Measurements from ENCODE around the gene NCKAP5. TPM values are rescaled to one million over a fixed set of nuclear protein-coding genes. Genes with fewer than 3 reads are reported as not detected.

Gene NCKAP5
- total and polyA plus RNA-seq, 4 donors = 0.57 to 2.8 (median 2.4) TPM

DNA sequence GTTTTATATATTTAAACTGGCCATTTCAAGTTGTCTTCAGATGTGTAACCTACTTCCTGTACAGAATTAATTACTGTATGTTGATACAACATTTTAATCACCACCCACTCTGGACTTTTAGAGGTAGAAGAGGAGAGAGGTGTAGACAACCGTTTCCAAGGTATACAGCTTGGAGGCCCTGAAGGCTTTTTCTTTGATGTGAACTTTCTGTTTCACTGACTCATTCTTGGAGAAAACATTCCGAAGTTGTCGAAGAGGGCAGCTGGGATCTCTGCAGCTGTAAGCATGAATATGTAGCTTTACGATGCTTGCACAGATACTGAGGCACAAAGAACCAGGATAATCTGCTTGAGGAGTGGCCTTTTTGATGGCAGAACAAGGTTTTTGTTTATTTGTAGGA is 137.0 kb downstream of the NCKAP5 start (continued):
- TF ChIP-seq SP1 (IDR thresholded peaks at IDR 0.05) = no peak

DNA sequence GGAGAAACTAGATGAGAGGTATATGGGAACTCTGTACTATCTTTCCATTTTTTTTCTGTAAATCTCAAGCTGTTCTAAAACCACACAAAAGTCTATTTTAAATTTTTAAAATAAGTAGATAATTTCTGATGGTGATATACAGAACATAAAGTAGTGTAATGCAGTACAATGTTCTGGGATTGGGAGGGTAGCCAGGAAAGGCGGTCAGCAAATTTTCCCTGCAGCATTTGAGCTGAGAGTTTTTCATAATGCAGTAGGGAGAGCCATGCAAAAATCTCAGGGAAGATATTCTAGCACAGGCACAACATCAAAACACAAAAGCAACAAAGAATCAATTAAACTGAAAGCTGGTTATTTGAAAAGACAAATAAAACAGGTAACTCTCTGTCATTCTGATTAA is 141.5 kb downstream of the NCKAP5 start:
- no peak for DNase-seq (ENCODE audit: low spot score)
- H3K4me3 ChIP-seq (ENCODE audit: low read depth in 1 of 3, low read length in 3 of 3) = no peak overlapping the region
- H3K36me3 ChIP-seq (ENCODE audit: control insufficient read depth in 4 of 4, insufficient read depth in 3 of 4, low read depth in 1 of 4, low read length in 3 of 4) = no peaks in the 10 kb centered on the region
- H3K27ac ChIP-seq (ENCODE audit: low read depth in 1 of 2, low read length in 2 of 2) = no peak overlapping the region
- H3K9me3 ChIP-seq (ENCODE audit: control insufficient read depth in 4 of 4, low read length in 3 of 4) = no peaks in the 10 kb centered on the region
- H3K4me1 ChIP-seq (ENCODE audit: control insufficient read depth in 4 of 4, insufficient read depth in 4 of 4, low read length in 3 of 4) = peaks cover 2 to 4% (median 3%) of the 10 kb centered on the region in 4 donors
- WGBS = 87% methylated on average over 1 of the region's 1 CpG
- H3K9ac ChIP-seq (ENCODE audit: low read depth in 1 of 2, low read length in 2 of 2) = no peak overlapping the region
- no peaks in the 10 kb centered on the region for H3K27me3 ChIP-seq (ENCODE audit: control insufficient read depth in 4 of 4, insufficient read depth in 4 of 4, low read length in 3 of 4)
- TF ChIP-seq RAD21 (IDR thresholded peaks at IDR 0.05) = no peak
- no peak for TF ChIP-seq HNF4G (IDR thresholded peaks at IDR 0.05)
- no peak for TF ChIP-seq TAF1 (conservative IDR thresholded peaks at IDR 0.05)
- TF ChIP-seq GABPA (IDR thresholded peaks at IDR 0.05 in 1 of 2, conservative IDR thresholded peaks at IDR 0.05 in 1 of 2) = no peak
- TF ChIP-seq HNF4A (conservative IDR thresholded peaks at IDR 0.05) = no peak
- TF ChIP-seq, protein P1, sequence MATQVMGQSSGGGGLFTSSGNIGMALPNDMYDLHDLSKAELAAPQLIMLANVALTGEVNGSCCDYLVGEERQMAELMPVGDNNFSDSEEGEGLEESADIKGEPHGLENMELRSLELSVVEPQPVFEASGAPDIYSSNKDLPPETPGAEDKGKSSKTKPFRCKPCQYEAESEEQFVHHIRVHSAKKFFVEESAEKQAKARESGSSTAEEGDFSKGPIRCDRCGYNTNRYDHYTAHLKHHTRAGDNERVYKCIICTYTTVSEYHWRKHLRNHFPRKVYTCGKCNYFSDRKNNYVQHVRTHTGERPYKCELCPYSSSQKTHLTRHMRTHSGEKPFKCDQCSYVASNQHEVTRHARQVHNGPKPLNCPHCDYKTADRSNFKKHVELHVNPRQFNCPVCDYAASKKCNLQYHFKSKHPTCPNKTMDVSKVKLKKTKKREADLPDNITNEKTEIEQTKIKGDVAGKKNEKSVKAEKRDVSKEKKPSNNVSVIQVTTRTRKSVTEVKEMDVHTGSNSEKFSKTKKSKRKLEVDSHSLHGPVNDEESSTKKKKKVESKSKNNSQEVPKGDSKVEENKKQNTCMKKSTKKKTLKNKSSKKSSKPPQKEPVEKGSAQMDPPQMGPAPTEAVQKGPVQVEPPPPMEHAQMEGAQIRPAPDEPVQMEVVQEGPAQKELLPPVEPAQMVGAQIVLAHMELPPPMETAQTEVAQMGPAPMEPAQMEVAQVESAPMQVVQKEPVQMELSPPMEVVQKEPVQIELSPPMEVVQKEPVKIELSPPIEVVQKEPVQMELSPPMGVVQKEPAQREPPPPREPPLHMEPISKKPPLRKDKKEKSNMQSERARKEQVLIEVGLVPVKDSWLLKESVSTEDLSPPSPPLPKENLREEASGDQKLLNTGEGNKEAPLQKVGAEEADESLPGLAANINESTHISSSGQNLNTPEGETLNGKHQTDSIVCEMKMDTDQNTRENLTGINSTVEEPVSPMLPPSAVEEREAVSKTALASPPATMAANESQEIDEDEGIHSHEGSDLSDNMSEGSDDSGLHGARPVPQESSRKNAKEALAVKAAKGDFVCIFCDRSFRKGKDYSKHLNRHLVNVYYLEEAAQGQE (IDR thresholded peaks at IDR 0.05) = no peak
- TF ChIP-seq, protein P2, sequence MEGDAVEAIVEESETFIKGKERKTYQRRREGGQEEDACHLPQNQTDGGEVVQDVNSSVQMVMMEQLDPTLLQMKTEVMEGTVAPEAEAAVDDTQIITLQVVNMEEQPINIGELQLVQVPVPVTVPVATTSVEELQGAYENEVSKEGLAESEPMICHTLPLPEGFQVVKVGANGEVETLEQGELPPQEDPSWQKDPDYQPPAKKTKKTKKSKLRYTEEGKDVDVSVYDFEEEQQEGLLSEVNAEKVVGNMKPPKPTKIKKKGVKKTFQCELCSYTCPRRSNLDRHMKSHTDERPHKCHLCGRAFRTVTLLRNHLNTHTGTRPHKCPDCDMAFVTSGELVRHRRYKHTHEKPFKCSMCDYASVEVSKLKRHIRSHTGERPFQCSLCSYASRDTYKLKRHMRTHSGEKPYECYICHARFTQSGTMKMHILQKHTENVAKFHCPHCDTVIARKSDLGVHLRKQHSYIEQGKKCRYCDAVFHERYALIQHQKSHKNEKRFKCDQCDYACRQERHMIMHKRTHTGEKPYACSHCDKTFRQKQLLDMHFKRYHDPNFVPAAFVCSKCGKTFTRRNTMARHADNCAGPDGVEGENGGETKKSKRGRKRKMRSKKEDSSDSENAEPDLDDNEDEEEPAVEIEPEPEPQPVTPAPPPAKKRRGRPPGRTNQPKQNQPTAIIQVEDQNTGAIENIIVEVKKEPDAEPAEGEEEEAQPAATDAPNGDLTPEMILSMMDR (IDR thresholded peaks at IDR 0.05; ENCODE audit: low read depth, low read length, missing input control) = no peak
- TF ChIP-seq SP1 (IDR thresholded peaks at IDR 0.05) = no peak
- TF ChIP-seq FOXA2 (IDR thresholded peaks at IDR 0.05) = no peak
- TF ChIP-seq, protein P3, sequence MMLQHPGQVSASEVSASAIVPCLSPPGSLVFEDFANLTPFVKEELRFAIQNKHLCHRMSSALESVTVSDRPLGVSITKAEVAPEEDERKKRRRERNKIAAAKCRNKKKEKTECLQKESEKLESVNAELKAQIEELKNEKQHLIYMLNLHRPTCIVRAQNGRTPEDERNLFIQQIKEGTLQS (IDR thresholded peaks at IDR 0.05) = no peak
- TF ChIP-seq, protein P4, sequence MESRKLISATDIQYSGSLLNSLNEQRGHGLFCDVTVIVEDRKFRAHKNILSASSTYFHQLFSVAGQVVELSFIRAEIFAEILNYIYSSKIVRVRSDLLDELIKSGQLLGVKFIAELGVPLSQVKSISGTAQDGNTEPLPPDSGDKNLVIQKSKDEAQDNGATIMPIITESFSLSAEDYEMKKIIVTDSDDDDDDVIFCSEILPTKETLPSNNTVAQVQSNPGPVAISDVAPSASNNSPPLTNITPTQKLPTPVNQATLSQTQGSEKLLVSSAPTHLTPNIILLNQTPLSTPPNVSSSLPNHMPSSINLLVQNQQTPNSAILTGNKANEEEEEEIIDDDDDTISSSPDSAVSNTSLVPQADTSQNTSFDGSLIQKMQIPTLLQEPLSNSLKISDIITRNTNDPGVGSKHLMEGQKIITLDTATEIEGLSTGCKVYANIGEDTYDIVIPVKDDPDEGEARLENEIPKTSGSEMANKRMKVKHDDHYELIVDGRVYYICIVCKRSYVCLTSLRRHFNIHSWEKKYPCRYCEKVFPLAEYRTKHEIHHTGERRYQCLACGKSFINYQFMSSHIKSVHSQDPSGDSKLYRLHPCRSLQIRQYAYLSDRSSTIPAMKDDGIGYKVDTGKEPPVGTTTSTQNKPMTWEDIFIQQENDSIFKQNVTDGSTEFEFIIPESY (IDR thresholded peaks at IDR 0.05) = no peak
- TF ChIP-seq EGR1 (IDR thresholded peaks at IDR 0.05; ENCODE audit: low read depth in 2 of 2) = no peak
- no peak for TF ChIP-seq YY1 (IDR thresholded peaks at IDR 0.05)
- TF ChIP-seq FOXA1 (IDR thresholded peaks at IDR 0.05) = no peak
- TF ChIP-seq JUND (IDR thresholded peaks at IDR 0.05) = no peak
- TF ChIP-seq, protein P5, sequence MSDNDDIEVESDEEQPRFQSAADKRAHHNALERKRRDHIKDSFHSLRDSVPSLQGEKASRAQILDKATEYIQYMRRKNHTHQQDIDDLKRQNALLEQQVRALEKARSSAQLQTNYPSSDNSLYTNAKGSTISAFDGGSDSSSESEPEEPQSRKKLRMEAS (IDR thresholded peaks at IDR 0.05) = no peak
- TF ChIP-seq NR2F2 (IDR thresholded peaks at IDR 0.05) = no peak
- TF ChIP-seq RXRA (IDR thresholded peaks at IDR 0.05) = no peak
